NK-92 (cell line): Measurements from ENCODE around the gene PGM1.

Experiments
- DNase-seq: peaks from one replicate; lab custom pipeline; 2025; ENCODE audit not compliant: unreplicated experiment; lab: John Stamatoyannopoulos, UW

PGM1 gene

GRCh38 chr1:63630666-63631065, 37.5 kb downstream of the PGM1 start:
- DNase-seq, result no peak

DNA sequence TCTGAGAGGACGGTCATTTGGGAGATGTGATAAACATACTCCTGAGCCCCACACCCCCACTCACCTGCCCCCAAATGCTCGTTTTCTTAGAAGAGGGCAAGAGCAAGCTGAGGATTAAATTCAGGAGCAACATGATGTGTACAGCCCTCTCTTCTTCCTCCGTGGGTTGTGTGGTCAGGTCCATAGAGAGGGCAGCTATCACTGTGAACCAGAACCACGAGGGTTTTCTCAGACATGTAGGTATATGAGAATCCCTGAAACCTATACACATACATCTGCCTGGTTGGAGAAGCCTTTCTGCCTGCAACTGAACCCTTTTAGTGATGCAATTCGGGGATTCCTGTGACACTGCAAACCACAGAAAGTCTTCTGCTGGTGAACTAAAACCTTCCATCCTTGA, 38.9 kb downstream of the PGM1 start:
- no peak for DNase-seq

DNA sequence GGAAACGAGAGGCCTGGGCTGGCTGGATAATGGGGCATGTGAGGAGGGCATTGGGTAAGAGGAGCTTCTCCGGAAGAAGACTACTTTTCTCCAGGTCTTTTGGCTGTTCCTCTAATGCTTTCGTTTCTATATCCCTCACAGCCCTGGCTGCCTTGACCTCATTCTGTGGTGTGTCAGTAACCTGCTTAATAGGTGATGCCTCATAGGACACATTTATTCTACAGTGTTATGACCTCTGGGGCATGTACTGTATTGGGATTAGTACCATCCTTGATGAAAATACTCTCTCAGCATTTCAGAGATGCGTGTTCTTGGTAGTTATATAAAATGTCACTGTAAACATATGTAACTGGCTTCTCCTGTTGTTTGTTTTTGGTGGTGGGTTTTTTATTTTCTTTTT, 40.1 kb downstream of the PGM1 start:
- DNase-seq, result no peak

DNA sequence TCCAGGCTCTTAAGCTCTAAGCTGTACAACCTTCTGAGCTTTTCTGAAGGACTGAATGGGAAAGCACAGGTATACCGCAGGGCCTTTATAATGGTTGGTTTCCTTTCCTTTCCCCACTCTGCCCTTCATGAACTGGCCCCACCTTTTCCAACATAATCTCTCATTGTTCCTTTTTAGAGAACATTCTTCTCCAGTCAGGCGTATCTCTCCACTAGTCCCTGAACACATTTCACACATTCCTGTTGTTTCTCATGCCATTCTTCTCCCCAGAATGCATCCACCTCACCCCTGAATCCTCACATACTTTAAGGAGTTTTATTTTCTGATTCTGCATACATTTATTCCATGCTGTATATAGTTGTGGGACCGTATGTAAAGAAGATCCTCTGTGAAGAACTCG, 41.3 kb downstream of the PGM1 start:
- no peak for DNase-seq

GRCh38 chr1:63635681-63636080, 42.5 kb downstream of the PGM1 start:
- no peak for DNase-seq

- no peak for DNase-seq
Measured at GRCh38 chr1:63636192-63637105, 43.2 kb downstream of the PGM1 start.

DNA sequence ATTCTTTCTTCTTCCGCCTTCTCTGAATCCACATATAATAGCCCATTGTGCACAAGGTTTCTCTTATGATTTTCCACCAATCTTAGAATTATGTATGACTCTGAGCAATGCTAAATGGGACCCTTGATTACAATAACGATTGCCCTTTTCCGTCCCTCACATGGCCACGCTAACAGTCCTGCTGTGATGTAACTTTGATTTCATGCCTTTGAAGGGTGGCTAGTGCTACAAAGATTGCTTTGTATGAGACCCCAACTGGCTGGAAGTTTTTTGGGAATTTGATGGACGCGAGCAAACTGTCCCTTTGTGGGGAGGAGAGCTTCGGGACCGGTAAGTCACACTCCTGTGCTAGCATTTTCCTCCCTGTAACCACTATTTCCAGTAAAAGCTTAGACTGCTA, 45.3 kb downstream of the PGM1 start:
- DNase-seq, result no peak

DNA sequence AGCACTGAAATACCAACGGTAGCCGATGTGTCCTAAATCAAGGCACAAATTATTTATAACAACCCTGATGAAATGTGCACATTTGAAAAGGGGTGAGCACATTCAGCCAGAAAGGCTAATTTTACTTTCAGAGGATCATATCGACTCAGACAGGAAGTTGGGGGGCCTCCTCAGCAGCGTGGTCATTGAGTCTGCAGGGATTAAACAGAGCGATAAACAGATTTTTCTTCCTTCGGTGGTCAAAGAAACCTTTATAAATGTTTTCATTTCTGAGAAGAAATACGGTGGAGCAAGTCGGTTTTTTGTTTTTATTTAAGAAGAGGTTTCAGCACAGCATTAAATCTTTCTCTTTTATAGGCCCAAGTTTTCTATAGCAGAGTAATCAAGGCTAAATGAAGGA, 45.7 kb downstream of the PGM1 start:
- DNase-seq, result no peak

GRCh38 chr1:63640633-63641567, 47.7 kb downstream of the PGM1 start:
- DNase-seq, result no peak

GRCh38 chr1:63641615-63642014, 48.4 kb downstream of the PGM1 start:
- DNase-seq, result no peak

- no peak for DNase-seq
Measured at GRCh38 chr1:63642901-63643300, 49.7 kb downstream of the PGM1 start.

DNA sequence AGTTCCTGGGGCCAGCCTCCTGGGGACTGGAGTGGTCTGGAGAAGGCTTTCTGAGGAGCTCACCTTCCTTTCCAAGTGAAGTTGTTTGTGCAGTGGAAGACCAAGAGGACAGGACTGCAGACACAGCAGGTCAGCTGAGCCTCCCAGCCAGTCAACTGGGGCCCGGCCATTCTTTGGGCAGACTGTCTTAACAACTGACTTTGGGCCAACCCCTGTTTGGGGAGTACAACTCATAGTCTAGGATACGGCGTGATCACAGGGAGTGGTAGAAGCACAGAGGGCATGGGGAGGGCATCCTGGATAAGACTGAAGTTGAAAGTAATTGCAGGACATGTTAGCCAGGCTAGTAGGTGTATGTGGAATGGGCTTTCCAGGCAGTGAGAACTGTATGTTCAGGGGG, 50.3 kb downstream of the PGM1 start:
- no peak for DNase-seq

GRCh38 chr1:63643926-63644325, 50.7 kb downstream of the PGM1 start:
- DNase-seq, result no peak

- no peak for DNase-seq
Measured at GRCh38 chr1:63645317-63645716, 52.1 kb downstream of the PGM1 start.

- DNase-seq, result no peak
Measured at GRCh38 chr1:63648689-63649088, 55.5 kb downstream of the PGM1 start.

DNA sequence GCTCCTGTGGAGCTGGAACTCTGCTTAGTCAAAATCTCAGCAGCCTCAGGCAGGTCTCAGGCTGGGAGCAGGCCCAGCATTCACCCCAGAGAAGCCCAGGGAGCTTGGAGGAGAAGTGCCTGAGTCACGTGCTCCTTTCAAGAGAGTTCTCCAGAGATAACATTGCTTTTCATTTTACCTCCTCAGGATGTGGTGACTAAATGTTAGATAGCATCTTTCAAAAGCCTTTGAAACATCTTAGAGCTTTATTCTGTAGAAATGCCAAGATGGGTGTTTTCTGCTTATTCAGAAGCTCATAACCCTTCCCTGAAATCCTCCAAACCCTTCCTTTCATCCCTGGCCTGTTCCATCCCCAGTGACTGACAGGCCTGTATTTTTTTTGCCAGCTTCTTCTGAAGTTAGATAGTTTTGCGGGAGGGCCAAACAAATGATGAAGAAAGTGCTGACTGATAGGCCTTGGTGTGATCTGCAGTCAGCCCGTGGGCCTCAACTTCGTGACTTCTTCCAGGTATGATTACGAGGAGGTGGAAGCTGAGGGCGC, 58.0 kb downstream of the PGM1 start:
- no peak for DNase-seq

GRCh38 chr1:63653976-63654375, 60.8 kb downstream of the PGM1 start:
- DNase-seq, result no peak

DNA sequence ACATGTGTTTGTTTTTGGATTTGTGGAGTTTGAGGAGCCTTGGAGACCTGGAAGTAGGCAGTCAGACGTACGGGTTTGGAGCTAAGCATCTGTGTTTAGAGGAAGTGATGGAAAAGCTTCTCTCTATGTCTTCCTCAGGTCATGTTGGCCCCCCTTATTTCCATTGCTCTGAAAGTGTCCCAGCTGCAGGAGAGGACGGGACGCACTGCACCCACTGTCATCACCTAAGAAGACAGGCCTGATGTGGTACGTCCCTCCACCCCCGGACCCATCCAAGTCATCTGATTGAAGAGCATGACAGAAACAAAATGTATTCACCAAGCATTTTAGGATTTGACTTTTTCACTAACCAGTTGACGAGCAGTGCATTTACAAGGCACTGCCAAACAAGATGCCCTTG, 66.2 kb downstream of the PGM1 start:
- DNase-seq, result no peak

DNA sequence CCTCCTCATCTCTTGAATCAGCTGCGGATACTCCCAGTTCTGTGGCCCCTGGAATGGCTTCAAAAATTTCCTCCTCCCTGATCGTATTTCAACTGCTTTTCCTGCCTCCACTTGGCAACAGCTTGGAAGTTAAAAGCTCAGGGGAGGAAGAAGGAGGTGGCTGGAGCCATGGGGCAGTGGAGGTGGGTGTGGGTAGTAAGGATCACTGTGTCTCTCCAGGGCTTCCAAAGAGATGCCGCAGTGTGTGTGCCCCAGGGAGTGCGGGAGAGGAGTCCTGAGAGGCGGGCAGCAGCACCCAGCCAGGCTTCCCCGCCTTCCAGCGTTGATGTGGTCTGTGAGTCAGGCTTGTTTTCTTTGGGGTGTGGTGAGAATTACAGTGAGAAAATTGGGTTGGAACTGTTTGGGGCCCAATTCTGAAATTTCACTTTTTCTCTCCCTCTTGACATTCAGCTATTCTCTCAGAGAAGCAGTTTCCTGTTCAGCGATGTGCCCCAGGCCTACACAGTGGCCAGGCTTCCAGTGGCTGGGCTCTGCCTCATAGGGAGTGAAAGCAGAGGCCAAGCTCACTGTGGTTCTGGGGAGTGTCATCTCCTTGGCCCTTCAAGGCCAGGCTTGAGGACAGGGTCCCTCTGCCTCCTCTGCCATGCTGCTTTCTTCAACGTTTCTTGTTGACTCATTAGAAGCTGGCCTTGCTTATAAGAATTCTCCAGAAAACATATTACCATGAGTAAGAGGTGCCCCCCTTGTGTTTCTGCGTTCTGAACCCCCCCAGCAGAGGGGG, 69.0 kb downstream of the PGM1 start:
- DNase-seq, result no peak

- DNase-seq, result no peak
Measured at GRCh38 chr1:63662841-63663240, 69.6 kb downstream of the PGM1 start.

DNA sequence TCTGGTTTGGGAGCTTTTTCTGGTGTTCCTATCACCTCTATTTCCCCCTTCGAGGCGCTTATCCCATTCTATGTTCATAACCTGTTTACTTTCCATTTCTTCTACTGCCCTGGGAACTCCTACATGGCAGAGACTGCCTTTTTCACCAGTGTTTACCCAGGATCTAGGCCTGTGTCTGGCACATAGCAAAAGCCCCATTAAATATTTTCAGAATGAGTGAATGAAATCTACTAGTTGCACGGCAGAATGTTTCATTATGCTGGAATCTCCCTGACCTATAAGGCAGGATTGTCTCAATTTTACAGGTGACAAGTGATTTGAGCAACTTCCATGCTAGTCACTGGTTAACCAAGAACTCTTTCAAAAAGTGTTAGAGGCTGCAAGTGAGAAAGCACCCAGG, 70.1 kb downstream of the PGM1 start:
- DNase-seq, result no peak
